T-cell (primary cell): ENCODE results near the gene PRMT2. TPM values are rescaled to one million over a fixed set of nuclear protein-coding genes. Genes with fewer than 3 reads are reported as not detected.

ENCODE experiments used
- ATAC-seq, 4 experiments: fragments of 200-7000 bp in 3 of 4; fragments of 150-1000 bp in 1 of 4; cut with Tn5 transposase; replicated peaks in 1 of 4; 1 replicate in 3 of 4; 2 replicates in 1 of 4; pipeline ENCODE4 v1.10.0; 2021; ENCODE audit warnings: moderate library complexity in 3 of 4, mild to moderate bottlenecking in 2 of 4, moderate number of reproducible peaks in 1 of 4
- CTCF ChIA-PET, 2 donors: fragments of 300-600 bp; sonication (Branson Sonifier 250); formaldehyde crosslinking; loops; one replicate each; lab custom pipeline; 2022; ENCODE audit warnings: antibody characterized with exemption in 2 of 2; lab: Charles Lee
- POLR2A ChIA-PET, 2 donors: fragments of 300-600 bp; sonication (Branson Sonifier 250); formaldehyde crosslinking; loops; one replicate each; lab custom pipeline; 2022; ENCODE audit warnings: antibody characterized with exemption in 2 of 2; lab: Charles Lee
- DNase-seq, 35 experiments: peaks; one replicate each; pipeline versions ENCODE4 v3.0.0 to v3.0.0-alpha.2; 2013 to 2023
- H3K27ac ChIP-seq: one replicate; pipeline ENCODE4 v1.5.1; 2013; ENCODE audit warnings: low read length
- H3K27me3 ChIP-seq, 2 experiments: replicated peaks in 1 of 2; 1 replicate in 1 of 2; 2 replicates in 1 of 2; pipeline versions ENCODE4 v1.6.1 to v1.7.0; 2013; ENCODE audit warnings: low read length in 1 of 2, mixed read lengths in 1 of 2; ENCODE audit not compliant: control insufficient read depth in 2 of 2, insufficient read depth in 2 of 2; ENCODE audit errors: extremely low read depth in 1 of 2
- H3K36me3 ChIP-seq, 2 donors: 1 replicate in 1 of 2; 2 replicates in 1 of 2; pipeline versions ENCODE4 v1.6.1 to v1.7.0; 2013; ENCODE audit warnings: low read length in 1 of 2; ENCODE audit not compliant: control insufficient read depth in 2 of 2, insufficient read depth in 1 of 2; ENCODE audit errors: extremely low read depth in 1 of 2
- H3K4me1 ChIP-seq, 2 experiments: 1 replicate in 1 of 2; 2 replicates in 1 of 2; pipeline versions ENCODE4 v1.6.1 to v1.7.0; 2013; ENCODE audit warnings: low read length in 2 of 2, mixed read lengths in 1 of 2; ENCODE audit not compliant: insufficient read depth in 2 of 2, control insufficient read depth in 1 of 2; ENCODE audit errors: extremely low read depth in 1 of 2
- H3K4me3 ChIP-seq, 2 donors: 1 replicate in 1 of 2; 2 replicates in 1 of 2; pipeline versions ENCODE4 v1.5.1 to v1.7.0; 2013; ENCODE audit warnings: mild to moderate bottlenecking in 2 of 2, low read length in 1 of 2, moderate library complexity in 1 of 2; ENCODE audit not compliant: control insufficient read depth in 1 of 2; ENCODE audit errors: extremely low read depth in 1 of 2
- H3K9me3 ChIP-seq: 2 replicates; pipeline ENCODE4 v1.7.0; 2013
- H3K27ac Mint-ChIP-seq, 2 donors: one replicate each; pipeline ENCODE4 v1.8.0; 2020 to 2021; ENCODE audit warnings: mild to moderate bottlenecking in 2 of 2, mixed read lengths in 2 of 2
- H3K27me3 Mint-ChIP-seq, 2 donors: one replicate each; pipeline ENCODE4 v1.8.0; 2021 to 2022; ENCODE audit warnings: mixed read lengths in 2 of 2
- H3K36me3 Mint-ChIP-seq: one replicate; pipeline ENCODE4 v1.8.0; 2021; ENCODE audit warnings: mixed read lengths
- H3K4me1 Mint-ChIP-seq, 3 donors: one replicate each; pipeline ENCODE4 v1.8.0; 2020 to 2022; ENCODE audit warnings: mixed read lengths in 3 of 3, mild to moderate bottlenecking in 1 of 3
- H3K4me3 Mint-ChIP-seq, 3 donors: one replicate each; pipeline ENCODE4 v1.8.0; 2020 to 2022; ENCODE audit warnings: mild to moderate bottlenecking in 3 of 3, mixed read lengths in 3 of 3, moderate library complexity in 3 of 3
- H3K9me3 Mint-ChIP-seq, 3 donors: one replicate each; pipeline ENCODE4 v1.8.0; 2020 to 2022; ENCODE audit warnings: mixed read lengths in 3 of 3
- WGBS: methylation state at CpG from one replicate; pipeline ENCODE4 v1.1.5; 2013; ENCODE audit warnings: missing lambda C conversion rate; ENCODE audit not compliant: insufficient coverage; 5-methylcytosine and 5-hydroxymethylcytosine counted together
- total RNA-seq, 35 experiments: library from RNA in 6 of 35; stranded (reverse) in 6 of 35; fragments of 120-200 nt in 1 of 35; gene quantifications; one replicate each; pipeline versions ENCODE4 v1.2.1 to v1.2.4 and lab custom pipeline; 2013 to 2026

Gene PRMT2
- total RNA-seq, 5 donors from 2014 or later (not counting 1 experiment from before 2014, with no cell fraction given): 145 to 258 (median 205) TPM

- Histone ChIP-seq H3K36me3 (peaks cover 0 to 4% of the 10 kb centered on the region in 2 donors), H3K27ac (peak overlapping the region; percentile 82), H3K4me3 (no peak overlapping the region), H3K9me3 (no peaks in the 10 kb centered on the region), H3K27me3 (no peaks in the 10 kb centered on the region), H3K4me1 (peaks cover 33 to 51% of the 10 kb centered on the region in 2 experiments)
- ChIA-PET POLR2A (interaction anchor here in 1 of 2 donors (1.1 to 1.9 kb wide), 3 partner anchors 8 to 83 kb away, joined by 4 to 15 read pairs (median 6); no protein-coding TSS in a partner anchor), CTCF (interaction anchor here in 1 of 2 donors (0.8 to 2.1 kb wide), 4 partner anchors 14 to 134 kb away, joined by 3 to 12 read pairs (median 3); no protein-coding TSS in a partner anchor)
- Mint-ChIP-seq H3K4me1 (peaks cover 68 to 73% (median 73%) of the 10 kb centered on the region in 3 donors), H3K9me3 (no peaks in the 10 kb centered on the region), H3K27me3 (no peaks in the 10 kb centered on the region), H3K27ac (peak overlapping the region; percentile 93 to 98), H3K36me3 (peaks cover 8% of the 10 kb centered on the region), H3K4me3 (peak overlapping the region; percentile 95 to 100 (median 97))
- ATAC-seq (no peak), DNase-seq (peak in 1 of 35 experiments; percentile 21)
- WGBS: 79% methylated on average over 6 of the region's 8 CpGs
These were observed 1.0 kb upstream of the PRMT2 start for GRCh38 chr21:46634427-46634826.

- no peaks in the 10 kb centered on the region for H3K9me3 Mint-ChIP-seq
- peak overlapping the region; percentile 93 to 98 for H3K27ac Mint-ChIP-seq
- ChIA-PET POLR2A (interaction anchor here (0.6 to 3.4 kb wide), 6 partner anchors 8 to 84 kb away, joined by 3 to 15 read pairs (median 6); no protein-coding TSS in a partner anchor), CTCF (interaction anchor here in 1 of 2 donors (1.0 to 2.1 kb wide), 3 partner anchors 14 to 103 kb away, joined by 3 to 12 read pairs (median 4); no protein-coding TSS in a partner anchor)
- Histone ChIP-seq H3K4me3 (peak overlapping the region; percentile 99 to 100), H3K27ac (peak overlapping the region; percentile 82), H3K36me3 (peaks cover 0 to 4% of the 10 kb centered on the region in 2 donors), H3K27me3 (no peaks in the 10 kb centered on the region), H3K4me1 (peaks cover 33 to 54% of the 10 kb centered on the region in 2 experiments), H3K9me3 (no peaks in the 10 kb centered on the region)
- ATAC-seq (peak; percentile 11 to 31 (median 18)), DNase-seq (peak in 9 of 35 experiments; percentile 15 to 68 (median 32))
- H3K4me3 Mint-ChIP-seq: peak overlapping the region; percentile 95 to 100 (median 97)
- no peaks in the 10 kb centered on the region for H3K27me3 Mint-ChIP-seq
- peaks cover 73 to 79% (median 74%) of the 10 kb centered on the region in 3 donors for H3K4me1 Mint-ChIP-seq
- peaks cover 12% of the 10 kb centered on the region for H3K36me3 Mint-ChIP-seq
- 0% methylated on average over 4 of the region's 14 CpGs for WGBS
These were observed 529 bp upstream of the PRMT2 start for GRCh38 chr21:46634966-46635323.

GRCh38 chr21:46636181-46636512 is 673 bp downstream of the PRMT2 start:
- Mint-ChIP-seq H3K27ac (peak overlapping the region; percentile 93 to 98), H3K4me1 (peaks cover 80 to 86% (median 80%) of the 10 kb centered on the region in 3 donors), H3K9me3 (no peaks in the 10 kb centered on the region), H3K36me3 (peaks cover 20% of the 10 kb centered on the region), H3K27me3 (no peaks in the 10 kb centered on the region), H3K4me3 (peak overlapping the region; percentile 95 to 100 (median 97))
- H3K36me3 ChIP-seq: peaks cover under 1 to 10% of the 10 kb centered on the region in 2 donors
- peaks cover 33 to 52% of the 10 kb centered on the region in 2 experiments for H3K4me1 ChIP-seq
- no peak for ATAC-seq
- no peaks in the 10 kb centered on the region for H3K27me3 ChIP-seq
- no peaks in the 10 kb centered on the region for H3K9me3 ChIP-seq
- DNase-seq: no peak
- WGBS: 30% methylated on average over 2 of the region's 8 CpGs
- ChIA-PET CTCF (interaction anchor here in 1 of 2 donors (0.6 to 2.4 kb wide), 6 partner anchors 30 to 438 kb away, joined by 4 to 12 read pairs (median 8); no protein-coding TSS in a partner anchor), POLR2A (interaction anchor here (0.6 to 3.4 kb wide), 6 partner anchors 14 to 315 kb away, joined by 3 to 15 read pairs (median 5); no protein-coding TSS in a partner anchor)
- H3K27ac ChIP-seq: peak overlapping the region; percentile 93
- peak overlapping the region; percentile 99 to 100 for H3K4me3 ChIP-seq

- H3K27me3 Mint-ChIP-seq: no peaks in the 10 kb centered on the region
- Histone ChIP-seq H3K27me3 (no peaks in the 10 kb centered on the region), H3K4me1 (peaks cover 39 to 52% of the 10 kb centered on the region in 2 experiments), H3K9me3 (no peaks in the 10 kb centered on the region), H3K36me3 (peaks cover 6 to 16% of the 10 kb centered on the region in 2 donors), H3K27ac (peak overlapping the region; percentile 93), H3K4me3 (peak overlapping the region; percentile 99 to 100)
- no peaks in the 10 kb centered on the region for H3K9me3 Mint-ChIP-seq
- DNase-seq: peak in 22 of 35 experiments; percentile 12 to 62 (median 34)
- WGBS: no CpG with 5 or more reads among the region's 7 CpGs
- peak overlapping the region; percentile 95 to 100 (median 97) for H3K4me3 Mint-ChIP-seq
- ChIA-PET CTCF (interaction anchor here in 1 of 2 donors (1.0 to 2.4 kb wide), 5 partner anchors 31 to 285 kb away, joined by 3 to 9 read pairs (median 4); no protein-coding TSS in a partner anchor), POLR2A (interaction anchor here (0.6 to 3.4 kb wide), 5 partner anchors 15 to 315 kb away, joined by 3 to 11 read pairs (median 5); no protein-coding TSS in a partner anchor)
- peaks cover 83 to 86% (median 84%) of the 10 kb centered on the region in 3 donors for H3K4me1 Mint-ChIP-seq
- peak overlapping the region; percentile 93 to 98 for H3K27ac Mint-ChIP-seq
- H3K36me3 Mint-ChIP-seq: peaks cover 26% of the 10 kb centered on the region
- peak in 1 of 4 experiments; percentile 8 for ATAC-seq
These were observed 1.2 kb downstream of the PRMT2 start for GRCh38 chr21:46636550-46637285.

- peaks cover 29% of the 10 kb centered on the region for H3K36me3 Mint-ChIP-seq
- H3K4me3 Mint-ChIP-seq: peak overlapping the region; percentile 79 to 100 (median 95)
- H3K9me3 Mint-ChIP-seq: no peaks in the 10 kb centered on the region
- Histone ChIP-seq H3K4me3 (peak overlapping the region; percentile 6 to 72), H3K9me3 (no peaks in the 10 kb centered on the region), H3K27me3 (no peaks in the 10 kb centered on the region), H3K36me3 (peaks cover 8 to 30% of the 10 kb centered on the region in 2 donors), H3K4me1 (peaks cover 39 to 40% of the 10 kb centered on the region in 2 experiments), H3K27ac (no peak overlapping the region)
- no CpG with 5 or more reads among the region's 3 CpGs for WGBS
- DNase-seq (no peak), ATAC-seq (no peak)
- H3K27ac Mint-ChIP-seq: peak overlapping the region; percentile 73 to 88
- POLR2A ChIA-PET: interaction anchor here in 1 of 2 donors (3.4 kb wide), 1 partner anchor 78 kb away, joined by 11 read pairs; no protein-coding TSS in a partner anchor
- H3K4me1 Mint-ChIP-seq: peaks cover 77 to 81% (median 78%) of the 10 kb centered on the region in 3 donors
- H3K27me3 Mint-ChIP-seq: no peaks in the 10 kb centered on the region
- CTCF ChIA-PET: interaction anchor here (1.0 to 2.4 kb wide), 4 partner anchors 86 to 139 kb away, joined by 3 to 9 read pairs (median 6); no protein-coding TSS in a partner anchor
These were observed 2.7 kb downstream of the PRMT2 start for GRCh38 chr21:46637952-46638746.
